ENCODE results near the gene ATP1A4.

ATP1A4 gene

DNA sequence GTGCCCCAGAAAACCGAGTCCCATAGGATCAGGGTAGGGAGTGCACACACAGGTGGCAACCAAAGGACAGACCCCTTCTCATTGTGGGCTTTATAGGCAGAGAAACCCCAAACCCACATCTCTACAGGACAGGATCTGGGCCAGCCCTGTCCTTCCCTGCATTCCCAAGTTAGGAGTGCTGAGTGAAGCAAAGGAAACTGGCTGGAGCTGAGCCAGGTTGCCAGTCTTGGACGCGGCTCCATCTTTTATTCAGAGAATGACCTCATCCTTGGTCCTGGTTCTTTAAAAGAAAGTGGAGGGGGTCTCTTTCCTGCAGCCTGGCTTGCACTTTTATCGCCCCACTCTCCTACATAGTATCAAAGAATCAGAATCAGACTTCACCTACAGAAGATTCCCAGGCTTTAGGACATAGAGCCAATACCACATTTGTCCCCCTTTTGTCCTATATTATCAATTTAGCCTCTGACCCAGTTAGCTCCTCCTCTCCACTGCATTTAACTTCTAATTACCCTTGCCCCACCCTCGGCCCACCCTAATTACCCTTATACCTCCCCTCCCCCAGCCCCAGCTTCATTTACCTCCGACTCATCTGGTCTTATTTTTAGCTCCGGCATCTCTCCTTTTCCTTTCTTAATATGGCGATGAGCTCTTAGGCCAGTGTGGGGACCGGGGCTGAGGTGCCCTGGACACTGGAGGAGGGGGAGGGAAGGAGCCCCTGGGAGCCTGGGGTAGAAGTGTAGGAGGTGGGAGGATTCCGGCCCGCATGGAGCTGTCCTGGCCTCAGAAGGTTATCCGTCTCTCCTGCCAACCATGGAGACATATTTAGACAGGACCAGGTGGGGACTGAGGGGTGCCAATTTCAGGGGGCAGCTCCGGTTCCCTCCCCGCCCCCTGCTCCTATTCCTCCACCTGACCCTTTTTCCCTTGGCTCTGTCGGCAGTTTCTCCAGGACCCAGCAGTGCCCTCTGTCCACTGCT, 38.5 kb downstream of the ATP1A4 start, which contains the start of gene CASQ1:
TSS of gene CASQ1 (plus strand) at position 927 of the 977 bp plus-strand sequence. CDS start 177 bp downstream, outside the sequence.
- no peak for DNase-seq (ENCODE audit: low read depth, low spot score)
- H3K4me3 ChIP-seq (ENCODE audit: low read length): no peak within 1 kb of the TSS
- peaks cover 13% of the 10 kb centered on the region for H3K4me1 ChIP-seq (ENCODE audit: control insufficient read depth, insufficient read depth, low read length)
- no peak within 1 kb of the TSS for H3K27ac ChIP-seq (ENCODE audit: low read length)
- H3K9me3 ChIP-seq (ENCODE audit: control insufficient read depth, insufficient read depth, low read length): no peaks in the 10 kb centered on the region
- no peaks in the 10 kb centered on the region for H3K27me3 ChIP-seq (ENCODE audit: control insufficient read depth, insufficient read depth, low read length)
- WGBS (ENCODE audit: insufficient coverage, insufficient read length): no CpG with 5 or more reads among the region's 15 CpGs
- no peaks in the 10 kb centered on the region for H3K36me3 ChIP-seq (ENCODE audit: control insufficient read depth, insufficient read depth, low read length)

GRCh38 chr1:160191756-160192155, 40.4 kb downstream of the ATP1A4 start:
- H3K27ac ChIP-seq (ENCODE audit: low read length): no peak overlapping the region
- H3K4me1 ChIP-seq (ENCODE audit: control insufficient read depth, insufficient read depth, low read length): peaks cover 13% of the 10 kb centered on the region
- WGBS (ENCODE audit: insufficient coverage, insufficient read length): no CpG with 5 or more reads among the region's 3 CpGs
- DNase-seq (ENCODE audit: low read depth, low spot score): no peak
- H3K4me3 ChIP-seq (ENCODE audit: low read length): no peak overlapping the region
- no peaks in the 10 kb centered on the region for H3K27me3 ChIP-seq (ENCODE audit: control insufficient read depth, insufficient read depth, low read length)
- H3K36me3 ChIP-seq (ENCODE audit: control insufficient read depth, insufficient read depth, low read length): no peaks in the 10 kb centered on the region
- H3K9me3 ChIP-seq (ENCODE audit: control insufficient read depth, insufficient read depth, low read length): no peaks in the 10 kb centered on the region

GRCh38 chr1:160192234-160192633, 40.8 kb downstream of the ATP1A4 start:
- Histone ChIP-seq H3K27ac (ENCODE audit: low read length) (no peak overlapping the region), H3K4me1 (ENCODE audit: control insufficient read depth, insufficient read depth, low read length) (peaks cover 13% of the 10 kb centered on the region), H3K36me3 (ENCODE audit: control insufficient read depth, insufficient read depth, low read length) (no peaks in the 10 kb centered on the region), H3K4me3 (ENCODE audit: low read length) (no peak overlapping the region), H3K27me3 (ENCODE audit: control insufficient read depth, insufficient read depth, low read length) (no peaks in the 10 kb centered on the region), H3K9me3 (ENCODE audit: control insufficient read depth, insufficient read depth, low read length) (no peaks in the 10 kb centered on the region)
- DNase-seq (ENCODE audit: low read depth, low spot score): no peak

- Histone ChIP-seq H3K27me3 (ENCODE audit: control insufficient read depth, insufficient read depth, low read length) (no peaks in the 10 kb centered on the region), H3K4me1 (ENCODE audit: control insufficient read depth, insufficient read depth, low read length) (peaks cover 13% of the 10 kb centered on the region; the same call in 1 of the 2 replicates), H3K36me3 (ENCODE audit: control insufficient read depth, insufficient read depth, low read length) (no peaks in the 10 kb centered on the region), H3K4me3 (ENCODE audit: low read length) (no peak overlapping the region), H3K27ac (ENCODE audit: low read length) (no peak overlapping the region), H3K9me3 (ENCODE audit: control insufficient read depth, insufficient read depth, low read length) (no peaks in the 10 kb centered on the region)
- no CpG with 5 or more reads among the region's 16 CpGs for WGBS (ENCODE audit: insufficient coverage, insufficient read length)
- DNase-seq (ENCODE audit: low read depth, low spot score): peak; percentile 93
Observed at GRCh38 chr1:160193091-160193819, 41.9 kb downstream of the ATP1A4 start.

- Histone ChIP-seq H3K4me3 (ENCODE audit: low read length) (no peak overlapping the region), H3K9me3 (ENCODE audit: control insufficient read depth, insufficient read depth, low read length) (no peaks in the 10 kb centered on the region), H3K27me3 (ENCODE audit: control insufficient read depth, insufficient read depth, low read length) (no peaks in the 10 kb centered on the region), H3K36me3 (ENCODE audit: control insufficient read depth, insufficient read depth, low read length) (no peaks in the 10 kb centered on the region), H3K27ac (ENCODE audit: low read length) (no peak overlapping the region), H3K4me1 (ENCODE audit: control insufficient read depth, insufficient read depth, low read length) (peaks cover 13% of the 10 kb centered on the region; the same call in 1 of the 2 replicates)
- 100% methylated on average over 3 of the region's 9 CpGs for WGBS (ENCODE audit: insufficient coverage, insufficient read length)
- DNase-seq (ENCODE audit: low read depth, low spot score): no peak
Observed at GRCh38 chr1:160193832-160194736, 42.7 kb downstream of the ATP1A4 start.

GRCh38 chr1:160194737-160195059, 43.3 kb downstream of the ATP1A4 start:
- Histone ChIP-seq H3K27ac (ENCODE audit: low read length) (no peak overlapping the region), H3K36me3 (ENCODE audit: control insufficient read depth, insufficient read depth, low read length) (no peaks in the 10 kb centered on the region), H3K4me1 (ENCODE audit: control insufficient read depth, insufficient read depth, low read length) (peaks cover 13% of the 10 kb centered on the region; the same call in 1 of the 2 replicates), H3K4me3 (ENCODE audit: low read length) (no peak overlapping the region), H3K9me3 (ENCODE audit: control insufficient read depth, insufficient read depth, low read length) (no peaks in the 10 kb centered on the region), H3K27me3 (ENCODE audit: control insufficient read depth, insufficient read depth, low read length) (no peaks in the 10 kb centered on the region)
- DNase-seq (ENCODE audit: low read depth, low spot score): no peak
- no CpG with 5 or more reads among the region's 2 CpGs for WGBS (ENCODE audit: insufficient coverage, insufficient read length)

- H3K4me3 ChIP-seq (ENCODE audit: low read length): no peak overlapping the region
- no peak for DNase-seq (ENCODE audit: low read depth, low spot score)
- no CpG with 5 or more reads among the region's 4 CpGs for WGBS (ENCODE audit: insufficient coverage, insufficient read length)
- peaks cover 11% of the 10 kb centered on the region; the same call in 1 of the 2 replicates for H3K4me1 ChIP-seq (ENCODE audit: control insufficient read depth, insufficient read depth, low read length)
- H3K27me3 ChIP-seq (ENCODE audit: control insufficient read depth, insufficient read depth, low read length): no peaks in the 10 kb centered on the region
- H3K36me3 ChIP-seq (ENCODE audit: control insufficient read depth, insufficient read depth, low read length): no peaks in the 10 kb centered on the region
- H3K9me3 ChIP-seq (ENCODE audit: control insufficient read depth, insufficient read depth, low read length): no peaks in the 10 kb centered on the region
- no peak overlapping the region for H3K27ac ChIP-seq (ENCODE audit: low read length)
Observed at GRCh38 chr1:160196143-160196542, 44.7 kb downstream of the ATP1A4 start.

DNA sequence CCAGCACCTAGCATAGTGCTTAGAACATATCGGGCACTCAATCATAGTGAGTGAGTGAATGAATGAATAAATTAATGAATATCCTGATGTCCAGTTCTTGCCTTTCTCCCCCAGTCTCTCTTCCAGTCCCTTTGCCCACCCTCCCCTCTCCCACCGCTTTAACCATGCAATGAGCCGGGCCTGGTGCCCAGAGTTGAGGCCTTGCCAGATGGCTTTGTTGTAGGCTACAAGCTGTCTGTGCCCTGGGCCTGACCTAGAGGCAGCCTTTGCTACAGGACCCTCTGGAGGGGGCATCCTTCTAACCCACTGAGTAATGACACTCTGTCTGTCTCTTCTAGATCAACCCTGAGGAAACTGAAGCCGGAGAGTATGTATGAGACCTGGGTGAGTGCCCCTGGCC, 45.8 kb downstream of the ATP1A4 start:
- no peaks in the 10 kb centered on the region for H3K27me3 ChIP-seq (ENCODE audit: control insufficient read depth, insufficient read depth, low read length)
- no peak for DNase-seq (ENCODE audit: low read depth, low spot score)
- no peak overlapping the region for H3K27ac ChIP-seq (ENCODE audit: low read length)
- H3K4me1 ChIP-seq (ENCODE audit: control insufficient read depth, insufficient read depth, low read length): peaks cover 10% of the 10 kb centered on the region; the same call in 1 of the 2 replicates
- no peaks in the 10 kb centered on the region for H3K36me3 ChIP-seq (ENCODE audit: control insufficient read depth, insufficient read depth, low read length)
- WGBS (ENCODE audit: insufficient coverage, insufficient read length): no CpG with 5 or more reads among the region's 4 CpGs
- H3K4me3 ChIP-seq (ENCODE audit: low read length): no peak overlapping the region
- H3K9me3 ChIP-seq (ENCODE audit: control insufficient read depth, insufficient read depth, low read length): no peaks in the 10 kb centered on the region

- Histone ChIP-seq H3K9me3 (ENCODE audit: control insufficient read depth, insufficient read depth, low read length) (no peaks in the 10 kb centered on the region), H3K4me3 (ENCODE audit: low read length) (no peak overlapping the region), H3K27me3 (ENCODE audit: control insufficient read depth, insufficient read depth, low read length) (no peaks in the 10 kb centered on the region), H3K27ac (ENCODE audit: low read length) (no peak overlapping the region), H3K4me1 (ENCODE audit: control insufficient read depth, insufficient read depth, low read length) (peaks cover 2% of the 10 kb centered on the region; the same call in 1 of the 2 replicates), H3K36me3 (ENCODE audit: control insufficient read depth, insufficient read depth, low read length) (no peaks in the 10 kb centered on the region)
- WGBS (ENCODE audit: insufficient coverage, insufficient read length): no CpG with 5 or more reads among the region's 4 CpGs
- DNase-seq (ENCODE audit: low read depth, low spot score): no peak
Observed at GRCh38 chr1:160200786-160201185, 49.4 kb downstream of the ATP1A4 start.
